ENCODE measurements around the gene MKS1. TPM values are rescaled to one million over a fixed set of nuclear protein-coding genes. Genes with fewer than 3 reads are reported as not detected.

The MKS1 gene
- total RNA-seq, 2 experiments from 2014 or later: 23.0 to 26.5 TPM

GRCh38 chr17:58156839-58157803 lies 61.9 kb downstream of the MKS1 start:
- ATAC-seq (ENCODE audit: low read depth) (peak; percentile 59), DNase-seq (peak; percentile 69)
- Mint-ChIP-seq H3K4me3 (peak overlapping the region; percentile 90), H3K4me1 (peaks cover 34% of the 10 kb centered on the region), H3K27ac (peak overlapping the region; percentile 70), H3K27me3 (no peaks in the 10 kb centered on the region), H3K9me3 (no peaks in the 10 kb centered on the region), H3K36me3 (peaks cover 8% of the 10 kb centered on the region)
- POLR2A ChIA-PET: interaction anchor here (1.2 to 1.8 kb wide), 3 partner anchors 74 to 171 kb away, joined by 3 to 6 read pairs (median 5); partner anchors contain the start of genes DYNLL2 and SRSF1

Other genes with a start within 250 kb of the MKS1 start
- 10 to 100 TPM; 54.0 to 57.8 TPM for gene VEZF1, start 231.0 kb downstream of the MKS1 start, total RNA-seq
- gene SRSF1, start 212.0 kb downstream of the MKS1 start, total RNA-seq: 100 to 1,000 TPM; 314 to 323 TPM
- gene DYNLL2, start 135.8 kb downstream of the MKS1 start, total RNA-seq: 10 to 100 TPM; 29.5 to 31.3 TPM
- under 1 TPM; 0.65 to 0.72 TPM for gene OR4D1, start 70.9 kb downstream of the MKS1 start, total RNA-seq
- gene OR4D2, start 52.3 kb downstream of the MKS1 start, total RNA-seq: not detected
- not detected for gene EPX, start 26.5 kb downstream of the MKS1 start, total RNA-seq
- not detected for gene LPO, start 19.3 kb upstream of the MKS1 start, total RNA-seq
- gene MPO, start 61.7 kb upstream of the MKS1 start, total RNA-seq: not detected
- gene TSPOAP1, start 109.5 kb upstream of the MKS1 start, total RNA-seq: 10 to 100 TPM; 70.6 to 77.7 TPM
- 10 to 100 TPM; 66.4 to 70.2 TPM for gene SUPT4H1, start 132.9 kb upstream of the MKS1 start, total RNA-seq
- under 1 TPM in 1 of 2 experiments, not detected in 1; 0.72 TPM for gene RNF43, start 198.3 kb upstream of the MKS1 start, total RNA-seq